Pons (tissue), 1 donor: Measurements from ENCODE around the gene MOG.
A peak's percentile ranks its signal among the peaks of the same experiment; 100 is the strongest.

Experiments used
- DNase-seq: peaks from one replicate; pipeline ENCODE4 v3.0.0-alpha.2; 2016; ENCODE audit warnings: low spot score

Gene MOG

DNA sequence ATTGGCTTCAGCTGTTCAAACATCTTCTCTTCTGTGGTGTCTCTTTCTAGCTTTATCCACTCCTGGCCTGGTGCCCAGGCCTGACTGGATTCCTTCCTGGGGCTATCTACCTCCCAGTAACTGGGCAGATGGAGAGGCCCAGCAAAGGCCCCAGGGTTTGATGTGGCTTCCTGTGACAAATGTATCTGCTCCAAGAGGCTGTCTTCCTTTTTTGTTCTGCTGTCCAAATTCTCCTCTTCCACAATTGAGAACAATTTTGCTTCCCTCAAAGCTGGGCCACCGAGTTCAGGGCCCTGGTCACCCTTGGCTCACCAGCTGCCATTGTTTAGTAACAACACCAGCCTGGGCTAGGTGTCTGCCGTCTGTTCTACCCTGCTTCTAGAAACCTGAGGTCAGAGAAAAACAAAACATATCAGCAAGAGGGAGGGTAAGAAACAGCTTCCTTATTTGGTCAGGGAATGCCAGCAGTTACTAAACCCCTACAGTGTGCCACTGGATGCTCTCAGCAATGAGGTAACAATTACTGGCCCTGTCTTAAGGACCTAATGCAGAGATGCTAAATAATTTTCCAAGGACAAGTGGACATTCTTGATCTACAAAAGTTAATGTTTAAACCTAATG lies 20.2 kb downstream of the MOG start:
- DNase-seq = no peak

DNA sequence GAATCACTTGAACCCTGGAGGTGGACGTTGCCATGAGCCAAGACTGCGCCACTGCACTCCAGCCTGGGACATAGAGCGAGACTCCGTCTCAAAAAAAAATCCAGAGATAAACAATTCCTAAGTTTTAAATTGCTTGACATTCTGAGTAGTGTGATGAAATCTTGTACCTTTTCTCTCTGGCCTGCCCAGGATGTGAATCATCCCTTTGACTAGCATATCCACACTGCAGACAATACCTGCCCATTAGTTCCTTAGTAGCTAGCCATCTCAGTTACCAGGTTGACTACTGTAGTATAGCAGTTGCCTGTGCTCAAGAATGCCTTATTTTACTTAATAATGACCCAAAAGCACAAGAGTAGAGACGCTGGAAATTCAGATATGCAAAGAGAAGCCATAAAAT lies 21.2 kb downstream of the MOG start:
- no peak for DNase-seq

DNA sequence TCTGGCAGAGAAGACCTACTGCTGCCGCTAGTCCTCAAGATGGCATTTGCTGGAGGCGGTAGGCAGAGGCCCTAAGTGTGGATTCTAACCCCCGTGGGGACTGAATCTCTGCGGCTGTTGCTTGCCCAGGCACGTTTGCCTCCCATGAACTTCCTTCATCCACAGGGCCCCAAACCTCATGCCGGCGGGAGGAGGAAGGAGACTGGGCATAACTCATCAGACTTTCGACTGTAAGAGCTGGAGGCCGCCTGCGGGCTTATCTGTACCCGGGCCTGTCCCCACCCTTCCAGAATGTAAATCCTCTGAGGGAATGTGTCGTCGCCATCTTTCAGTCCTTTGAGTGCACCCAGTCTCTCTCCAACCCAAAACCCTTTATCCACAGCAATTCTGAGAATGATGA lies 23.1 kb downstream of the MOG start:
- DNase-seq = no peak

DNA sequence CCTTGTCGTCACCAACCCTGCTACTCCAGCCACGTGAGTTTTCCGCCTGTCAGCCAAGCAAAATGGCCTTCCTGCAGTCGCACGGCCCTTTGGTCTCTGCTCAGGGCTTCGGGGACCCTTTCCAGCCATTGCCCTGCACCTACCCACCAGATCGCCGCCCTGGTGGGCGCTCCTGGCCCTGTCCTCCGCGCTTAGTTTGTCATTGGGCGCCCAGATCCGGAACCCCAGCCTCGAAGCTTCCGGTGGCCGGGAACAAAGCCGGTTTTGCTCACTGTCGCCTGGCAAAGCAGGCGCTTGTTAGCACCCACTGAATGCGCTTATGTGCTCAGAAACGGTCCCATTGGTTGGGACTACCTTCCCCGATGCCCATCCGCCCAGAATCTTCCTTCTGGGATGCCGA lies 23.5 kb downstream of the MOG start:
- no peak for DNase-seq

DNA sequence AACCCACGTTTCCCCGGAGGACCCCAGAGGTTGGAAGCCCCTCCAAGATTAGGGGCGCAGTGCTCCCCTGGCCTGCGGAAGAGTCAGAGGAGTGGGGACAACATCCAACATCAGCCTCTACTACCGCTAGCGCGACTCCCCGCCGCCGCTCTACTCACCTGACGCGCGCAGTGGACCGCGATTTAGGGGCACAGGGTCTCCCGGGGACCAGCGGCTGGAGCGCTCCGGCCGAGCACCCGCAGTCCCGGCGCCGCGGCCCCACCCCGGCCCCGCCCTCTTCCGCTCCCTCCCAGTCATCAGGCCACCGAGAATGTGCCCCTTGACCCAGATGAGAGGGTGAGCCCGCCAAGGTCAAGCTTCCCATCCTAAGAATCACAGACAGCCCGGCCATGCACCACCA lies 24.0 kb downstream of the MOG start, which contains the start of gene ZFP57:
Gene ZFP57 (minus strand): TSS at position 249 of the 400 bp plus-strand sequence. CDS start 4,149 bp downstream, outside the sequence.
- no peak for DNase-seq

DNA sequence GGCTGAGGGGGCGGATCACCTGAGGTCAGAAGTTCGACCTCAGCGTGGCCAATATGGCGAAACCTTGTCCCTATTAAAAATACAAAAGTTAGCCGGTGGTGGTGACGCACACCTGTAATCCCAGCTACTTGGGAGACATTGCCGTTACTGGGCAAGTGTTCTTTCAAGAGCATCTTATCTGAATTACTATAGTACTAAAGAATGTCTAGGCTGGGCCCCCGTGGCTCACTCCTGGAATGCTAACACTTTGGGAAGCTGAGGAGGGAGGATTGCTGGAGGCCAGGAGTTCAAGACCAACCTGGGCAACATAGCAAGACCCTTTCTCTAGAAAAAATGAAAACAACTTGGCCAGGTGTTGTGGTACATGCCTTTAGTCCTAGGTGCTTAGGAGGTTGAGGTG lies 24.9 kb downstream of the MOG start:
- DNase-seq = no peak

DNA sequence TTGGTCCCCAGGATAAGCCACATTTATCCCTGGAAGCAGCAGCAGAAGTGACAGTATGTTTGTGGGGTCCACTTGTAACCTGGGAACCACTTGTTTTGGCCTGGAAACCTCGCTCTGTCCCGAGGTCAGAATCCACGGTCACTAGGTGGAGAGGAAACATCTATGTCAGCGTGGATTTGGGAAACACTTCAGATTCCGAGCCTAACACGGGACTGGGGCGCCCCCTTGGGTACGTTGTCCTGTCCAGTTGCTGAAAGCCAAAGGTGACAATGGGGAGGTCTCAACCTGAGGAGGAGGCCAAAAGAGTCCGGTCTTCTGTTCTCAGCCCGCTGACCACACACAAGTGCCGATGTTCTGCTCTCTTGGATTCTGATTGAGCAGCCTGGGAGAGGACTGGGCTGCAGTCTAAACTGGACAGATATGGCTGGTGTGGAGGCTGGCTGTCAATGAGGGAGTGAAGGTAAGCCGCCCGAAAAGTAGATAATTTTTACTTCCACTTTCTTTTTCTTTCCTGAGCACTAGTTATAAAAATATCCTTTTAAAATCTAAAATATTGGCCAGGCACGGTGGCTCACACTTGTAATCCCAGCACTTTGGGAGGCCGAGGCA lies 28.9 kb downstream of the MOG start:
- DNase-seq = no peak

DNA sequence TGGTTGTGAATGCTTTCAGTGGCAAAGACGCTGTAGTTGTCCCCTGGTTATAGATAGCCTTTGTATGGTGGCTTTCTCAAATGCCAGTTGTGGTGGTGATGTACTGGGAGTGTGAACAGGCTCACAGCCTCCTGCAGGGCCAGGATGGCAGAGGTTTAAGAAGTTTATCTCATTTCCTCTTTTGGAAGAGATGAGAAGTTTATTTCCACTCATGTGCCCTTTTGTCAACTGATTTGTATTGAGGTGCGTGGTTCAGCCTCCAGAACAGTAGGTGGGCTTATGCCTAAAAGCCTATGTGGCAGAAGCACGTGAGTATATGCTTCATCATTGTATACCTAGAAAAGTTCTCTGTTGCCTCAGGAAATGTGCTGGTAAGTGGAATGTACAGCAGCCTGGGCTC lies 37.7 kb downstream of the MOG start:
- DNase-seq = no peak

DNA sequence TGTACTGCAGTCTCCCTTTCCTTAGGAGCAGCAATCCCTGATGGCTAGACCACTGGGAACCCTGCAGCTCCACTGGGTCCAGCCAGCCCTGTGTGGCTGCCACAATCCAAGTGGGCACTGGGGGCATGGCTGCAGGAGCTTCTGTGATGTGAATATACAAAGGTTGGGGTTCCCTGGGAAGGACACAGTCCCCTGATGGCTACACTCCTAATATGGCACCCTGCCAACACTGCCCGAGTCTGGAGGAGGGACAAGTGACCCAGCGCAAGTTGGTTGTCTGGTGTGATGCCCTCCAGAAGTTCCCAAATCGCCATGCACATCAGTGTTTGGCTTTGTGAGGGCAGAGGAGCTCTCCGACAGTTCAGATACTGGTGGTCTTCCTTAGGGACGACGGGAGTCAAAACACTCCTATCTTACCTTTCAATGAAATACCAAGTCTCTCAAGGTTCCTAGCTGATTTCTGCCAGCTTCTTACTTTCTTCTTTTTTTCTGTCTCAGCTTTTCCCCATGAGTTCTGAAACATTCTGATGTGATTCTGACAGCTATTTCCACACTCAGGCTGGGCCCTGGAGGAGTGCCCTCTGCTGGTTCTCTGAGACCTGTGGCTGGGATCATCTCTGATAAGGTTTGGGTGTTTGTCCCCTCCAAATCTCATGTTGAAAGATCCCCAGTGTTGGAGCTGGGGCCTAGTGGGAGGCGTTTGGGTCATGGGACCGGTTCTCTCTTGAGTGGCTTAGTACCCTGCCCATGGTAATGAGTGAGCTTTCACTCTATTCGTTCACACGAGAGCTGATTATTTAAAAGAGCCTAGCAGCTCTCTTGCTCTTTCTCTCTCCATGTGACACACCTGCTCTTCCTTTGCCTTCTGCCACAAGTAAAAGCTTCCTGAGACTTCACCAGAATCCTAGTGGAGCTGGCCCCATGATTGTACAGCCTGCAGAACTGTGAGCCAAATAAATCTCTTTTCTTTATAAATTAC lies 39.5 kb downstream of the MOG start:
- DNase-seq = peak; percentile 29

DNA sequence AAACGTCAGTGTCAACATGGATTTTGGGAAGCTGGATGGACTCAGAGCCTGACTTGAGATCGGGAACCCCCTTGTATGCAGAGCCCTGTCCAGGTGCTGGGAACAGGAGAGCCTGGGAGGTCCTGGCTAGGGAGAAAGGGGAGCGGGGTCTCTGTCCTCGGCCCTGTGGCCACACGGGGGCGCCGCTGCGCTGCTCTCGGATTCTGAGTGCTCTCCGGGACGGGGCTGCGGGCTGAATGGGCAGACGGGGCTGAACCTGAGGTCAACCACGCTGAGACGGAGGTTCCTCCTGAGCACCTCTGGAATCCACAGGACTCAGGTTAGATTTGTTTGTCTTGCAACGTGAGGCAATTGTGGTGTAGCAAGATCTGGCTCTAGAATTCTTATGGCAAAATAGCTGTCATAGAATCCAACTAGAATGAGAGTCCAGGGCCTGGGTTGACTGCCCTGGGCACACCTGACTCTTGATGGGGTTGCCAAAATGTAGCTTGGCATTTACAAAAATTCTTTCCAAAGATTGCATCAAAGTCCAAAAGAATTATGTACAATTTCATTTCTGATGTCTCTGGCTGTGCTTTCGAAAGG lies 45.7 kb downstream of the MOG start:
- no peak for DNase-seq

DNA sequence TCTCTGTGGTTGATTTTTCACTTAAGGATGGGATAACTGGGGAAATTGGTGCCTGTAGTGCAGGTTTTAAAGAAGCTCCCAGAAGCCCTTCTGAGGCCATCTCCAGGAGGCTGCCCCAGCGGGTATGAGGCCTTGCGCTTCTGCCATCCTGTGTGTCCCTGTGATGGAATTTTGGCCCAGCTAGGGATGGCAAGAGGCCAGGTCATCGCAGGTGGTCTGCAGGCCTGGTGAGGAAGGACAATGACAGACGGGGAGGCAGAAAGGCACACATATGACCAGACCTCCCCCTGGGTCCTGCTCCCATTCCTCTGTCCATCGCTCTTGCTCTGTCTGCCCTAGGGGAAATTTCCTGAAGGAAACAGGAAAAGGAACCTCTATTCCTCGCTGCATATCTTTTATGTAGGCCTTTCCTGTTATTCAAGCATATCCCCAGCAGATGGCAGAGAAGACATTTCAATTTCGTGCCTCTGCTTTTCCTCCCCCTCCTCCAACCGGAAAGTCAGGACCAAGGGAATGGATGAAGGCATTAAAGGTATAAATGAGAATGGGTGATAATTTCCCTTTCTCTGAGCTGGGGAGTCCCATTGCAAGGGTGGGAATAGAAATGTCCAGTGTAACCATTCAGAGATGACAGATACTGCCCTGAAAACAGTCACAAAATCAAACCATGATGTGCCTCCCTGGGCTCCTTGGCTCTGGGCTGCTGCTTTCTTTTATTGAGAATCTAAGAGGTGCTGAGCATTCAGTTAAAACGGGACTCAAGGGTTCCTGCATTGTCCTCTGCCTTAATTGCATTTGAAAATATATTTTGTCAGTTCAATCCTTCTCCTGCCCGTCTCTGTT lies 48.7 kb downstream of the MOG start:
- peak; percentile 79 for DNase-seq

DNA sequence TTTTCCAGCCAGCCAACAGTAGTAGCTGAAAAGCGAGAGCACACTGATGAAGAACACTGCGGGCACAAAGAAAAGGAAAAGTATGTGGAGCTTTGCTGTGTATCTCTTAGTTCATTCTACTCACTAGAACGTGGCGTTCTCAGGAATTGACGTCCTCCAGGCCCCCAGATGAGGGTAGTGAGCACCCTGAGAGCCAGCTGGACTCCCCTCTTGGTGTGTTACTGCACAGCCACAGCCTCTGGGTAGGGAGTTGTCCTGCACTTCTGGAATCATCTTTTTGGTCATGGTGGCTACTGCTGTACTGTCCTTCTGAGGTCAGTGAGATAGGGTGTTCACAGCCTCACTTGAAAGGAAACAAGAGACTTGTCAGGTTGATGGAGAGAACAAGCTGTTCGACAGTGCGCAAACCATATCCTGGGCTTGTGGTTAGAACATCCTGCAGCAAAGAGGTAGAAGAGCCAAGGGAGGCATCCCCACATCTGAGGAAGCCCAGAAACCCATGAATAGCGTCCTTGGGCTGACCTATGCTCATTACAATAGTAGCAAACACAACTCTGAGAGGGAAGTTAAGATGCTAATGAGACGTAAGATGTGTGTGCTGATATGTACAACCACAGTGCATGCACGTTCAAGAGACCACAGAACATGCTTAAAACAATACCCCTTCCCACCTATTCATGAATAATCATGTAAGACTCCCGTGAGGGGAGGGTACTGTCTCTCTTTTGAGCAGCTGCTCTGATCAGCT lies 51.7 kb downstream of the MOG start:
- DNase-seq = no peak

DNA sequence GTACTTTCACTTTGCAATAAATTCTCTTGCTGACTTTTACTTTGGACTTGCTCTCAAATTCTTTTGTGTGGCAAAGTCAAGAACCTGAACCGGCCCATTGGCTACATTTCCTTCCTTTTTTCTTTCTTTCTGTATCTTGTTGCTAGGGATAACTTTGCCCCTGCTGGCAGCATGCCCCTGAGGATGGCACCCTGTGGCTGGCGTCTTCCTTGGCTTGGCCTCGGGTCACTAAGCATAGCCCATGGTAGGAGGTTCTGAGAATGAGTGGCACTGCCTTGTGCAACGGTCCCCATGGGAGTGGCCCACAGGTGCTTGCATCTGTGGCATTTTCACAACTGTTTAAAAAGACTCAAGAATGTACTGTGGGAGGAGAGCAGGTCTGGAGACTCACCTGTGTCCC lies 52.3 kb downstream of the MOG start:
- no peak for DNase-seq

DNA sequence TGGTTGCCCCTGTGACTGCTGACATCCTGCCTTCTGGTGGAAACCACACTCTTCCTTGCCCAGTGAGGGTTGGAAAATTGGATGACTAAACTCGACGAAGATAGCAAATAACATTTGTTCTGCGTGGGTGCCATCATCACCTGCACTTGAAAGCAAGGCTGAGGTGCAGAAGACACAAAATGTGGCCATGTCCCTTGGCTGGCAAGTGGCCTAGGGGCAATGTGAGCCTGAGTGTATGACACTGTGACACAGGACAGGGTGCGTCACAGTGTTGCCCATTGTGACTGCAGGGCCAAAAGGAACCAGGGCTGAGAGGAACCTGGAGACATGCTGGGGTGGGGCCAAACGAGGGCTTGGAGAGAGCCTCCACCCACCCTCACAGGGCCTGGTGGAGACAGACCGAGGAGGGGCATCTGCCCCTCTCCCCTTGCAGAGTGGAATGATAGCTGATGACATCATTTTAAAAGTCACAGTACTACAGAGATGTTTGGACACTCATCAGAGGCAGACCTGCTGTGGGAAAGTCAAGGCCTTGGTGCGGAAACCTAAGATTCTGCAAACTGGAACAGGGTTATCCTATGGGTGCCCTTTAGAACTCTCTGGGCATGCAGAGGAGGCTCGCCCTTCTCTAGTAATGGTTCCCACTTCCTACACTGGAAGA lies 53.5 kb downstream of the MOG start:
- DNase-seq = no peak

DNA sequence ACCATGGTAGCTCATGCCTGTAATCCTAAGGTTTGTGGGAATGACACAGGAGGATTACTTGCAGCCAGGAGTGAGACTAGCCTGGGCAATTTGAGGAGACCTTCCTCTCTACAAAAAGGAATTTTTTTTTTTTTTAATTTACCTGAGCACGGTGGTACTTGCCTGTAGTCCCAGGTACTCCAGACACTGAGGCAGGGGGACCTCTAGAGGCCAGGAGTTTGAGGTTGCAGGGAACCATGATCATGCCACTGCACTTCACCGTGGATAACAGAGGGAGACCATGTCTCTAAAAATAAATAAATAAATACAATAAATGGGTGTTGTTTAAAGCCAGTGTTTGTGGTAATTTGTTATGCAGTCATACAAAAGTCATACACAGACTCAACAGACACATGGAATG lies 64.0 kb downstream of the MOG start:
- no peak for DNase-seq
